IMR-90 (cell line): ENCODE data around the gene SLC13A1. TPM values are rescaled to one million over a fixed set of nuclear protein-coding genes. Genes with fewer than 3 reads are reported as not detected.

Source experiments
- ATAC-seq: fragments of 200-7000 bp; cut with Tn5 transposase; 2 replicates; pipeline ENCODE4 v1.9.1; 2020; ENCODE audit warnings: low read depth, mild to moderate bottlenecking, moderate library complexity
- BruUV-seq: library from RNA; stranded (reverse); fragments of 400-500 nt; replicated peaks from 2 replicates; lab custom pipeline; 2021; lab: Mats Ljungman, UMichigan
- CTCF ChIA-PET: fragments of 300-600 bp; formaldehyde crosslinking; extraction: SDS; loops from one replicate; lab custom pipeline; 2021; ENCODE audit warnings: antibody characterized with exemption; lab: Yijun Ruan, JAX
- POLR2A ChIA-PET: fragments of 300-600 bp; sonication (Branson Sonifier 250); formaldehyde crosslinking; loops from one replicate; lab custom pipeline; 2022; ENCODE audit warnings: antibody characterized with exemption; ENCODE audit not compliant: unreplicated experiment; lab: Charles Lee
- DNase-seq: peaks from one replicate; pipeline ENCODE4 v3.0.0; 2013
- H2AFZ ChIP-seq: replicated peaks from 2 replicates; pipeline ENCODE3; 2013; ENCODE audit warnings: low read length, mild to moderate bottlenecking; ENCODE audit not compliant: poor library complexity
- H2AK5ac ChIP-seq: 2 replicates; pipeline ENCODE4 v1.6.1; 2013; ENCODE audit warnings: low read depth, low read length, inconsistent platforms
- H2AK9ac ChIP-seq: replicated peaks from 2 replicates; pipeline ENCODE3; 2013; ENCODE audit warnings: mild to moderate bottlenecking, low read depth, low read length, moderate library complexity; ENCODE audit not compliant: poor library complexity
- H2BK120ac ChIP-seq: 2 replicates; pipeline ENCODE4 v1.6.1; 2013; ENCODE audit warnings: low read depth, low read length, inconsistent platforms
- H2BK15ac ChIP-seq: 3 replicates; pipeline ENCODE4 v1.6.1; 2013; ENCODE audit warnings: low read depth, low read length, inconsistent platforms
- H2BK20ac ChIP-seq: 2 replicates; pipeline ENCODE4 v1.6.1; 2013; ENCODE audit warnings: low read depth, mild to moderate bottlenecking, inconsistent platforms, low read length, moderate library complexity
- H2BK5ac ChIP-seq: 2 replicates; pipeline ENCODE4 v1.6.1; 2013; ENCODE audit warnings: mild to moderate bottlenecking, low read depth, low read length, inconsistent platforms; ENCODE audit not compliant: poor library complexity, severe bottlenecking
- H3K14ac ChIP-seq: replicated peaks from 2 replicates; pipeline ENCODE4 v1.6.1; 2013; ENCODE audit warnings: low read depth, low read length, inconsistent platforms
- H3K18ac ChIP-seq: 2 replicates; pipeline ENCODE4 v1.6.1; 2013; ENCODE audit warnings: low read depth, low read length, control low read depth
- H3K23ac ChIP-seq: 2 replicates; pipeline ENCODE4 v1.6.1; 2013; ENCODE audit warnings: low read depth, low read length, inconsistent platforms
- H3K27ac ChIP-seq: 2 replicates; pipeline ENCODE4 v1.5.1; 2013; ENCODE audit warnings: mild to moderate bottlenecking, control low read depth, low read length; ENCODE audit not compliant: insufficient read depth
- H3K27me3 ChIP-seq: 2 replicates; pipeline ENCODE4 v1.6.1; 2013; ENCODE audit warnings: low read length; ENCODE audit not compliant: control insufficient read depth, insufficient read depth
- H3K36me3 ChIP-seq: 2 replicates; pipeline ENCODE4 v1.6.1; 2013; ENCODE audit warnings: low read length, mixed read lengths; ENCODE audit not compliant: control insufficient read depth, insufficient read depth
- H3K4ac ChIP-seq: 2 replicates; pipeline ENCODE4 v1.6.1; 2013; ENCODE audit warnings: low read depth, low read length, inconsistent platforms
- H3K4me1 ChIP-seq: 2 replicates; pipeline ENCODE4 v1.6.1; 2013; ENCODE audit warnings: low read length, mixed read lengths; ENCODE audit not compliant: control insufficient read depth, insufficient read depth
- H3K4me2 ChIP-seq: 2 replicates; pipeline ENCODE4 v1.6.1; 2013; ENCODE audit warnings: low read depth, mild to moderate bottlenecking, control low read depth, low read length, moderate library complexity
- H3K4me3 ChIP-seq: 2 replicates; pipeline ENCODE4 v1.5.1; 2013; ENCODE audit warnings: low read depth, mild to moderate bottlenecking, control low read depth, low read length, moderate library complexity; ENCODE audit not compliant: insufficient read depth
- H3K56ac ChIP-seq: 2 replicates; pipeline ENCODE4 v1.6.1; 2013; ENCODE audit warnings: low read length, inconsistent platforms; ENCODE audit not compliant: insufficient read depth; ENCODE audit errors: extremely low read depth
- H3K79me1 ChIP-seq, 2 experiments: 2 replicates each; pipeline ENCODE4 v1.6.1; 2013; ENCODE audit warnings: low read length in 2 of 2, inconsistent platforms in 1 of 2, low read depth in 1 of 2
- H3K9ac ChIP-seq: 2 replicates; pipeline ENCODE4 v1.6.1; 2013; ENCODE audit warnings: low read depth, low read length, control low read depth
- H3K9me1 ChIP-seq: 2 replicates; pipeline ENCODE4 v1.6.1; 2013; ENCODE audit warnings: low read length, inconsistent platforms; ENCODE audit not compliant: insufficient read depth
- H3K9me3 ChIP-seq: 2 replicates; pipeline ENCODE4 v1.6.1; 2013; ENCODE audit warnings: low read length; ENCODE audit not compliant: control insufficient read depth, insufficient read depth
- H4K20me1 ChIP-seq: 2 replicates; pipeline ENCODE4 v1.6.1; 2013; ENCODE audit warnings: low read length, inconsistent platforms; ENCODE audit not compliant: insufficient read depth
- H4K5ac ChIP-seq: 2 replicates; pipeline ENCODE4 v1.6.1; 2013; ENCODE audit warnings: mild to moderate bottlenecking, low read depth, low read length, control low read depth
- H4K8ac ChIP-seq, 2 experiments: 2 replicates each; pipeline ENCODE4 v1.6.1; 2013; ENCODE audit warnings: low read depth in 2 of 2, low read length in 2 of 2, control low read depth in 1 of 2, inconsistent platforms in 1 of 2
- H4K91ac ChIP-seq: 2 replicates; pipeline ENCODE4 v1.6.1; 2013; ENCODE audit warnings: low read depth, low read length, inconsistent platforms; ENCODE audit not compliant: insufficient read depth
- FOS ChIP-seq: fragments of 150-350 bp; IDR thresholded peaks from 2 replicates; pipeline ENCODE4 v1.6.1; 2016; ENCODE audit warnings: low read depth, low read length
- POLR2A ChIP-seq: IDR thresholded peaks from 2 replicates; pipeline ENCODE4 v1.6.1; 2012; ENCODE audit warnings: mild to moderate bottlenecking, low read depth, low read length
- RCOR1 ChIP-seq: IDR thresholded peaks from 2 replicates; pipeline ENCODE4 v1.6.1; 2012; ENCODE audit warnings: mild to moderate bottlenecking, low read length, improper control_type of control experiment; ENCODE audit not compliant: insufficient replicate concordance
- RFX5 ChIP-seq: IDR thresholded peaks from 2 replicates; pipeline ENCODE4 v1.8.0; 2012; ENCODE audit warnings: low read depth, mild to moderate bottlenecking, low read length, moderate library complexity
- SMC3 ChIP-seq: fragments of 150-350 bp; IDR thresholded peaks from 2 replicates; pipeline ENCODE4 v1.6.1; 2016; ENCODE audit warnings: low read depth, mild to moderate bottlenecking, antibody characterized with exemption, low read length, moderate library complexity
- WGBS, 2 experiments: methylation state at CpG; one replicate each; pipeline versions ENCODE4 v1.1.5 to v1.1.7; 2013; ENCODE audit warnings: missing lambda C conversion rate in 2 of 2; ENCODE audit not compliant: insufficient read length in 1 of 2; ENCODE audit errors: extremely low coverage in 2 of 2; 5-methylcytosine and 5-hydroxymethylcytosine counted together
- dilution Hi-C: fragments of 300-500 bp; cut with HindIII; formaldehyde crosslinking; loops from one replicate; pipeline ENCODE4 v1.14.3; 2018; ENCODE audit warnings: low sequenced_read_pairs; ENCODE audit not compliant: unreplicated experiment
- in situ Hi-C: fragments of 300-500 bp; cut with MboI; formaldehyde crosslinking; loops from 3 replicates; pipeline ENCODE4 v1.14.3; 2019; ENCODE audit warnings: low sequenced_read_pairs, inconsistent platforms, mixed read lengths
- intact Hi-C: fragments of 100-400 bp; cut with micrococcal nuclease; formaldehyde crosslinking; loops from 2 replicates; pipeline ENCODE4 v1.10.0; 2022
- polyA plus RNA-seq, 3 experiments: library from polyadenylated mRNA; depleted of rRNA; stranded (reverse); fragments of >200 nt; gene quantifications; 2 replicates each; pipeline ENCODE4 v1.2.3, GENCODE V29; 2012; ENCODE audit warnings: low replicate concordance in 1 of 3
- total RNA-seq: library from RNA; depleted of rRNA; stranded (reverse); fragments of >200 nt; gene quantifications from 2 replicates; pipeline ENCODE4 v1.2.3, GENCODE V29; 2012
- TF ChIP-seq, protein P1 (sequence below): fragments of 150-350 bp; IDR thresholded peaks from 2 replicates; pipeline ENCODE4 v1.6.1; 2016; ENCODE audit warnings: low read depth, mild to moderate bottlenecking, low read length, moderate library complexity, borderline replicate concordance

Gene SLC13A1
- total and polyA plus RNA-seq, 2 of the 4 experiments (the other 2 are of a cell fraction) = not detected

DNA sequence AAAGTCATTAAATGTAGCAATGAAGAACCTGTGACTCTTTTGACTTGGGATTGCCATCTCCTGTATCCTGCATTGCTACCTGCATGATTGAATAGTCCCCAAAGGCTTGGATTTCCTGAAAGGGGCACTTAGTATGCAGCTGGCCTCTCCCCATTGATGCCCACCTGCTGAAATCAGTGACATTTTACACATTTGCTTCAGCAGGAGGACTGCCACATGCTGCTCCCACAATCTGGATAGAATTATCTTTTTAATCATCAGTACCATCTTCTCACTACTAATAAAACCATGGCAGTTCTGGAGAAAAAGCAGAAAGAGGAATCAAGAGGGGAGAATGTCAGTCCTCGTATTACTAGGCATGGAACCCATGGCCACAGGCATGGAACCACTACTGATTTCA is 67.8 kb downstream of the SLC13A1 start:
- H3K27ac ChIP-seq = no peak overlapping the region
- H3K56ac ChIP-seq = no peak overlapping the region
- no CpG with 5 or more reads among the region's 1 CpG for WGBS, 2 experiments
- H2AK5ac ChIP-seq = no peak overlapping the region
- H3K14ac ChIP-seq = no peak overlapping the region
- H2AFZ ChIP-seq = no peak overlapping the region
- H4K20me1 ChIP-seq = no peaks in the 10 kb centered on the region
- no peak overlapping the region for H2BK15ac ChIP-seq
- no peak overlapping the region for H3K9ac ChIP-seq
- no peak overlapping the region for H3K4me3 ChIP-seq
- 0 out of 2 replicates have a peak, but pooled peaks cover 2% of the 10 kb centered on the region for H3K9me3 ChIP-seq
- ATAC-seq = no peak
- H3K4me1 ChIP-seq = no peaks in the 10 kb centered on the region
- no peak overlapping the region for H3K4me2 ChIP-seq
- no peak overlapping the region for H2BK120ac ChIP-seq
- no TSS peak for BruUV-seq
- H3K79me1 ChIP-seq = no peaks in the 10 kb centered on the region
- no peaks in the 10 kb centered on the region for H3K36me3 ChIP-seq
- H2BK20ac ChIP-seq = no peak overlapping the region
- no peak for DNase-seq
- TF ChIP-seq RCOR1 (no peak), FOS (no peak), POLR2A (no peak), RFX5 (no peak), SMC3 (no peak)
- TF ChIP-seq, protein P1, sequence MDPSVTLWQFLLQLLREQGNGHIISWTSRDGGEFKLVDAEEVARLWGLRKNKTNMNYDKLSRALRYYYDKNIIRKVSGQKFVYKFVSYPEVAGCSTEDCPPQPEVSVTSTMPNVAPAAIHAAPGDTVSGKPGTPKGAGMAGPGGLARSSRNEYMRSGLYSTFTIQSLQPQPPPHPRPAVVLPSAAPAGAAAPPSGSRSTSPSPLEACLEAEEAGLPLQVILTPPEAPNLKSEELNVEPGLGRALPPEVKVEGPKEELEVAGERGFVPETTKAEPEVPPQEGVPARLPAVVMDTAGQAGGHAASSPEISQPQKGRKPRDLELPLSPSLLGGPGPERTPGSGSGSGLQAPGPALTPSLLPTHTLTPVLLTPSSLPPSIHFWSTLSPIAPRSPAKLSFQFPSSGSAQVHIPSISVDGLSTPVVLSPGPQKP = no peak
- no peak overlapping the region for H4K5ac ChIP-seq
- no peak overlapping the region for H3K23ac ChIP-seq
- no peak overlapping the region for H3K4ac ChIP-seq
- H2BK5ac ChIP-seq = no peak overlapping the region
- no peaks in the 10 kb centered on the region for H3K9me1 ChIP-seq
- H4K91ac ChIP-seq = no peak overlapping the region
- intact Hi-C loops (no loop called here), in situ Hi-C loops (no loop called here), dilution Hi-C loops (no loop called here)
- no peaks in the 10 kb centered on the region for H3K27me3 ChIP-seq
- no peak overlapping the region for H2AK9ac ChIP-seq
- no peak overlapping the region for H3K18ac ChIP-seq
- ChIA-PET POLR2A (no interaction called here), CTCF (no interaction called here)
- no peak overlapping the region for H4K8ac ChIP-seq
